GDM1 (cell line): Measurements from ENCODE around the gene PMAIP1.

Experiments
- DNase-seq: peaks from one replicate; lab custom pipeline; 2025; lab: John Stamatoyannopoulos, UW

PMAIP1 gene

GRCh38 chr18:59952283-59953007 lies 52.6 kb downstream of the PMAIP1 start:
- no peak for DNase-seq
